HTR-8/SVneo (cell line): ENCODE data around the gene CHPF.
A peak's percentile ranks its signal among the peaks of the same experiment; 100 is the strongest.

Experiments used
- DNase-seq: peaks from one replicate; pipeline ENCODE4 v3.0.0; 2011; ENCODE audit warnings: low spot score, mixed read lengths; ENCODE audit not compliant: insufficient read length
- FAIRE-seq: peaks from 2 replicates; lab custom pipeline; 2011; peaks lifted over from hg19 to GRCh38; lab: Jason Lieb, UNC

The CHPF gene

GRCh38 chr2:219537657-219538488 is 5.7 kb downstream of the CHPF start:
- no peak for FAIRE-seq
- DNase-seq, result no peak

- DNase-seq (no peak), FAIRE-seq (no peak)
Observed at GRCh38 chr2:219536967-219537366, 6.6 kb downstream of the CHPF start.

- no peak for DNase-seq
- no peak for FAIRE-seq
Observed at GRCh38 chr2:219536425-219536824, 7.2 kb downstream of the CHPF start.

- FAIRE-seq (no peak), DNase-seq (no peak)
Observed at GRCh38 chr2:219533930-219534661, 9.5 kb downstream of the CHPF start.

- FAIRE-seq, result no peak
- no peak for DNase-seq
Observed at GRCh38 chr2:219532378-219532649, 11.3 kb downstream of the CHPF start.

GRCh38 chr2:219531639-219532377 is 11.8 kb downstream of the CHPF start:
- DNase-seq, result no peak
- FAIRE-seq, result no peak

GRCh38 chr2:219530048-219530963 is 13.3 kb downstream of the CHPF start:
- peak; percentile 66 for FAIRE-seq
- peak; percentile 88 for DNase-seq

- FAIRE-seq (no peak), DNase-seq (no peak)
Observed at GRCh38 chr2:219527472-219527871, 16.1 kb downstream of the CHPF start.

- DNase-seq, result no peak
- FAIRE-seq, result peak; percentile 20
Observed at GRCh38 chr2:219527076-219527394, 16.6 kb downstream of the CHPF start.

GRCh38 chr2:219526320-219527075 is 17.1 kb downstream of the CHPF start:
- FAIRE-seq, result no peak
- DNase-seq, result no peak

- no peak for DNase-seq
- no peak for FAIRE-seq
Observed at GRCh38 chr2:219525533-219526232, 17.9 kb downstream of the CHPF start.

GRCh38 chr2:219524817-219525216 is 18.8 kb downstream of the CHPF start:
- FAIRE-seq (no peak), DNase-seq (no peak)

- FAIRE-seq (no peak), DNase-seq (no peak)
Observed at GRCh38 chr2:219523031-219523671, 20.5 kb downstream of the CHPF start.

GRCh38 chr2:219522111-219523030 is 21.2 kb downstream of the CHPF start:
- DNase-seq (no peak), FAIRE-seq (no peak)

- peak; percentile 79 for FAIRE-seq
- peak; percentile 84 for DNase-seq
Observed at GRCh38 chr2:219521066-219521880, 22.3 kb downstream of the CHPF start.

GRCh38 chr2:219520079-219520478 is 23.5 kb downstream of the CHPF start:
- no peak for DNase-seq
- FAIRE-seq, result no peak

GRCh38 chr2:219519526-219519916 is 24.1 kb downstream of the CHPF start:
- no peak for FAIRE-seq
- no peak for DNase-seq
